ENCODE measurements around the gene AKAP1.

Gene AKAP1

GRCh38 chr17:57151798-57152197, 66.8 kb downstream of the AKAP1 start:
- peaks cover 36% of the 10 kb centered on the region for H3K9me3 ChIP-seq (ENCODE audit: insufficient read depth, low read length)
- H3K27me3 ChIP-seq (ENCODE audit: insufficient read depth, insufficient read length), result no peaks in the 10 kb centered on the region
- no peak overlapping the region for H3K9ac ChIP-seq (ENCODE audit: insufficient read length, low read depth)
- DNase-seq (ENCODE audit: low read depth, low spot score), result no peak
- no peak overlapping the region for H3K4me3 ChIP-seq (ENCODE audit: insufficient read length, low read depth)
- no peaks in the 10 kb centered on the region for H3K36me3 ChIP-seq (ENCODE audit: insufficient read depth, insufficient read length, low read length)
- no peak for TF ChIP-seq SUZ12 (IDR thresholded peaks at IDR 0.05; ENCODE audit: extremely low read depth, insufficient read depth, insufficient read length)
- no peak for TF ChIP-seq YY1 (IDR thresholded peaks at IDR 0.05; ENCODE audit: insufficient read depth, insufficient read length)
- peak; percentile 80 for TF ChIP-seq ZNF274 (IDR thresholded peaks at IDR 0.05; ENCODE audit: low read depth, low read length)
- H3K4me1 ChIP-seq (ENCODE audit: insufficient read depth, insufficient read length), result no peaks in the 10 kb centered on the region

GRCh38 chr17:57152967-57153528, 68.0 kb downstream of the AKAP1 start:
- no peaks in the 10 kb centered on the region for H3K36me3 ChIP-seq (ENCODE audit: insufficient read depth, insufficient read length, low read length)
- H3K9ac ChIP-seq (ENCODE audit: insufficient read length, low read depth), result no peak overlapping the region
- TF ChIP-seq YY1 (IDR thresholded peaks at IDR 0.05; ENCODE audit: insufficient read depth, insufficient read length) (no peak), ZNF274 (IDR thresholded peaks at IDR 0.05; ENCODE audit: low read depth, low read length) (no peak), SUZ12 (IDR thresholded peaks at IDR 0.05; ENCODE audit: extremely low read depth, insufficient read depth, insufficient read length) (no peak)
- no peak overlapping the region for H3K4me3 ChIP-seq (ENCODE audit: insufficient read length, low read depth)
- H3K27me3 ChIP-seq (ENCODE audit: insufficient read depth, insufficient read length), result no peaks in the 10 kb centered on the region
- no peak for DNase-seq (ENCODE audit: low read depth, low spot score)
- H3K9me3 ChIP-seq (ENCODE audit: insufficient read depth, low read length), result peaks cover 34% of the 10 kb centered on the region
- no peaks in the 10 kb centered on the region for H3K4me1 ChIP-seq (ENCODE audit: insufficient read depth, insufficient read length)

GRCh38 chr17:57154921-57155320, 69.9 kb downstream of the AKAP1 start:
- DNase-seq (ENCODE audit: low read depth, low spot score), result no peak
- no peak for TF ChIP-seq YY1 (IDR thresholded peaks at IDR 0.05; ENCODE audit: insufficient read depth, insufficient read length)
- no peak for TF ChIP-seq ZNF274 (IDR thresholded peaks at IDR 0.05; ENCODE audit: low read depth, low read length)
- no peak for TF ChIP-seq SUZ12 (IDR thresholded peaks at IDR 0.05; ENCODE audit: extremely low read depth, insufficient read depth, insufficient read length)

GRCh38 chr17:57158325-57158724, 73.3 kb downstream of the AKAP1 start:
- no peak for TF ChIP-seq YY1 (IDR thresholded peaks at IDR 0.05; ENCODE audit: insufficient read depth, insufficient read length)
- no peak for TF ChIP-seq ZNF274 (IDR thresholded peaks at IDR 0.05; ENCODE audit: low read depth, low read length)
- no peak for TF ChIP-seq SUZ12 (IDR thresholded peaks at IDR 0.05; ENCODE audit: extremely low read depth, insufficient read depth, insufficient read length)
- H3K36me3 ChIP-seq (ENCODE audit: insufficient read depth, insufficient read length, low read length), result no peaks in the 10 kb centered on the region
- no peak overlapping the region for H3K4me3 ChIP-seq (ENCODE audit: insufficient read length, low read depth)
- no peak overlapping the region for H3K9ac ChIP-seq (ENCODE audit: insufficient read length, low read depth)
- no peaks in the 10 kb centered on the region for H3K27me3 ChIP-seq (ENCODE audit: insufficient read depth, insufficient read length)
- no peaks in the 10 kb centered on the region for H3K4me1 ChIP-seq (ENCODE audit: insufficient read depth, insufficient read length)
- DNase-seq (ENCODE audit: low read depth, low spot score), result no peak
- H3K9me3 ChIP-seq (ENCODE audit: insufficient read depth, low read length), result no peaks in the 10 kb centered on the region

More at GRCh38 chr17:57154921-57155320, 69.9 kb downstream of the AKAP1 start:
- Histone ChIP-seq H3K27me3 (ENCODE audit: insufficient read depth, insufficient read length) (no peaks in the 10 kb centered on the region), H3K9ac (ENCODE audit: insufficient read length, low read depth) (no peak overlapping the region), H3K4me1 (ENCODE audit: insufficient read depth, insufficient read length) (no peaks in the 10 kb centered on the region), H3K4me3 (ENCODE audit: insufficient read length, low read depth) (no peak overlapping the region), H3K9me3 (ENCODE audit: insufficient read depth, low read length) (peaks cover 15% of the 10 kb centered on the region), H3K36me3 (ENCODE audit: insufficient read depth, insufficient read length, low read length) (no peaks in the 10 kb centered on the region)

GRCh38 chr17:57158795-57159194, 73.7 kb downstream of the AKAP1 start:
- no peak overlapping the region for H3K9ac ChIP-seq (ENCODE audit: insufficient read length, low read depth)
- no peak for DNase-seq (ENCODE audit: low read depth, low spot score)
- TF ChIP-seq ZNF274 (IDR thresholded peaks at IDR 0.05; ENCODE audit: low read depth, low read length) (no peak), SUZ12 (IDR thresholded peaks at IDR 0.05; ENCODE audit: extremely low read depth, insufficient read depth, insufficient read length) (no peak), YY1 (IDR thresholded peaks at IDR 0.05; ENCODE audit: insufficient read depth, insufficient read length) (no peak)

GRCh38 chr17:57160624-57161023, 75.6 kb downstream of the AKAP1 start:
- no peaks in the 10 kb centered on the region for H3K27me3 ChIP-seq (ENCODE audit: insufficient read depth, insufficient read length)
- no peaks in the 10 kb centered on the region for H3K36me3 ChIP-seq (ENCODE audit: insufficient read depth, insufficient read length, low read length)
- no peak for DNase-seq (ENCODE audit: low read depth, low spot score)
- H3K4me3 ChIP-seq (ENCODE audit: insufficient read length, low read depth), result no peak overlapping the region
- no peaks in the 10 kb centered on the region for H3K9me3 ChIP-seq (ENCODE audit: insufficient read depth, low read length)
- no peak for TF ChIP-seq YY1 (IDR thresholded peaks at IDR 0.05; ENCODE audit: insufficient read depth, insufficient read length)
- no peak for TF ChIP-seq SUZ12 (IDR thresholded peaks at IDR 0.05; ENCODE audit: extremely low read depth, insufficient read depth, insufficient read length)
- no peak for TF ChIP-seq ZNF274 (IDR thresholded peaks at IDR 0.05; ENCODE audit: low read depth, low read length)
- H3K4me1 ChIP-seq (ENCODE audit: insufficient read depth, insufficient read length), result no peaks in the 10 kb centered on the region
- H3K9ac ChIP-seq (ENCODE audit: insufficient read length, low read depth), result no peak overlapping the region

More at GRCh38 chr17:57158795-57159194, 73.7 kb downstream of the AKAP1 start:
- Histone ChIP-seq H3K9me3 (ENCODE audit: insufficient read depth, low read length) (no peaks in the 10 kb centered on the region), H3K4me1 (ENCODE audit: insufficient read depth, insufficient read length) (no peaks in the 10 kb centered on the region), H3K27me3 (ENCODE audit: insufficient read depth, insufficient read length) (no peaks in the 10 kb centered on the region), H3K36me3 (ENCODE audit: insufficient read depth, insufficient read length, low read length) (no peaks in the 10 kb centered on the region), H3K4me3 (ENCODE audit: insufficient read length, low read depth) (no peak overlapping the region)

- no peaks in the 10 kb centered on the region for H3K27me3 ChIP-seq (ENCODE audit: insufficient read depth, insufficient read length)
Measured at GRCh38 chr17:57164814-57165213, 79.8 kb downstream of the AKAP1 start.

More at GRCh38 chr17:57164814-57165213, 79.8 kb downstream of the AKAP1 start:
- H3K9ac ChIP-seq (ENCODE audit: insufficient read length, low read depth), result no peak overlapping the region
- H3K36me3 ChIP-seq (ENCODE audit: insufficient read depth, insufficient read length, low read length), result no peaks in the 10 kb centered on the region
- no peak overlapping the region for H3K4me3 ChIP-seq (ENCODE audit: insufficient read length, low read depth)
- no peaks in the 10 kb centered on the region for H3K9me3 ChIP-seq (ENCODE audit: insufficient read depth, low read length)
- no peak for DNase-seq (ENCODE audit: low read depth, low spot score)
- no peaks in the 10 kb centered on the region for H3K4me1 ChIP-seq (ENCODE audit: insufficient read depth, insufficient read length)
- TF ChIP-seq YY1 (IDR thresholded peaks at IDR 0.05; ENCODE audit: insufficient read depth, insufficient read length) (no peak), ZNF274 (IDR thresholded peaks at IDR 0.05; ENCODE audit: low read depth, low read length) (no peak), SUZ12 (IDR thresholded peaks at IDR 0.05; ENCODE audit: extremely low read depth, insufficient read depth, insufficient read length) (no peak)

All from NT2/D1 (cell line).